IPS-NIHi7 (cell line): ENCODE data around the gene CASZ1.

Experiments
- DNase-seq: peaks from one replicate; pipeline ENCODE4 v3.0.0; 2012; ENCODE audit warnings: mixed read lengths; ENCODE audit errors: extremely low spot score

CASZ1 gene

GRCh38 chr1:10706376-10706913 lies 90.0 kb downstream of the CASZ1 start:
- no peak for DNase-seq

- no peak for DNase-seq
Measured at GRCh38 chr1:10705953-10706352, 90.5 kb downstream of the CASZ1 start.

- peak; percentile 77 for DNase-seq
Measured at GRCh38 chr1:10704368-10704882, 92.0 kb downstream of the CASZ1 start.

GRCh38 chr1:10703702-10704101 lies 92.7 kb downstream of the CASZ1 start:
- no peak for DNase-seq

GRCh38 chr1:10701145-10701544 lies 95.3 kb downstream of the CASZ1 start:
- no peak for DNase-seq

- DNase-seq: no peak
Measured at GRCh38 chr1:10699470-10699835, 97.0 kb downstream of the CASZ1 start.

- no peak for DNase-seq
Measured at GRCh38 chr1:10698726-10699469, 97.5 kb downstream of the CASZ1 start.

- DNase-seq: no peak
Measured at GRCh38 chr1:10697621-10698160, 98.8 kb downstream of the CASZ1 start.

- DNase-seq: no peak
Measured at GRCh38 chr1:10696977-10697376, 99.5 kb downstream of the CASZ1 start.

- peak; percentile 97 for DNase-seq
Measured at GRCh38 chr1:10694633-10695627, 101.5 kb downstream of the CASZ1 start.

GRCh38 chr1:10694274-10694632 lies 102.2 kb downstream of the CASZ1 start:
- no peak for DNase-seq

GRCh38 chr1:10693497-10694273 lies 102.8 kb downstream of the CASZ1 start:
- peak; percentile 42 for DNase-seq

GRCh38 chr1:10693152-10693496 lies 103.3 kb downstream of the CASZ1 start:
- DNase-seq: no peak

- DNase-seq: no peak
Measured at GRCh38 chr1:10692401-10693021, 103.9 kb downstream of the CASZ1 start.

GRCh38 chr1:10691740-10692125 lies 104.7 kb downstream of the CASZ1 start:
- DNase-seq: no peak

GRCh38 chr1:10691075-10691739 lies 105.2 kb downstream of the CASZ1 start:
- DNase-seq: no peak

- no peak for DNase-seq
Measured at GRCh38 chr1:10690484-10690883, 106.0 kb downstream of the CASZ1 start.

- no peak for DNase-seq
Measured at GRCh38 chr1:10688409-10688786, 108.0 kb downstream of the CASZ1 start.

GRCh38 chr1:10687782-10688408 lies 108.6 kb downstream of the CASZ1 start:
- DNase-seq: no peak

GRCh38 chr1:10687251-10687651 lies 109.2 kb downstream of the CASZ1 start:
- no peak for DNase-seq
